HepG2 (cell line): ENCODE measurements around the gene RHOD. TPM values are rescaled to one million over a fixed set of nuclear protein-coding genes. Genes with fewer than 3 reads are reported as not detected.
A peak's percentile ranks its signal among the peaks of the same experiment; 100 is the strongest.

Experiments used
- ATF7-NPFF ChIP-seq: sonication (generic); formaldehyde crosslinking; IDR thresholded peaks from 2 replicates; pipeline ENCODE4 v1.8.1; 2023; ENCODE audit warnings: mild to moderate bottlenecking, low read depth, missing genetic modification reagents, moderate library complexity
- FOXP1 ChIP-seq, 2 experiments: fragments of 450-650 bp in 1 of 2; IDR thresholded peaks; 2 replicates each; pipeline ENCODE4 v1.6.1; 2017 to 2018; ENCODE audit warnings: antibody characterized with exemption in 1 of 2
- HCFC1 ChIP-seq: fragments of 150-350 bp; IDR thresholded peaks from 2 replicates; pipeline ENCODE4 v1.6.1; 2014; ENCODE audit warnings: low read depth, low read length
- HOXA5 ChIP-seq: sonication (generic); formaldehyde crosslinking; IDR thresholded peaks from 2 replicates; pipeline ENCODE4 v1.4.0; 2020; ENCODE audit warnings: missing genetic modification reagents
- JUN ChIP-seq: sonication (generic); formaldehyde crosslinking; IDR thresholded peaks from 2 replicates; pipeline ENCODE4 v1.4.0; 2020; ENCODE audit warnings: mild to moderate bottlenecking, missing genetic modification reagents
- RARA ChIP-seq: IDR thresholded peaks from 2 replicates; pipeline ENCODE4 v1.6.1; 2016; ENCODE audit warnings: missing genetic modification reagents, missing compliant biosample characterization
- RBAK ChIP-seq: sonication (generic); formaldehyde crosslinking; IDR thresholded peaks from 2 replicates; pipeline ENCODE4 v1.5.1; 2020; ENCODE audit warnings: mild to moderate bottlenecking, missing genetic modification reagents
- ZFX ChIP-seq: sonication (generic); formaldehyde crosslinking; IDR thresholded peaks from 2 replicates; pipeline ENCODE4 v1.4.0; 2020; ENCODE audit warnings: mild to moderate bottlenecking, low read depth, missing genetic modification reagents, moderate library complexity
- ZNF136 ChIP-seq: sonication (generic); formaldehyde crosslinking; IDR thresholded peaks from 2 replicates; pipeline ENCODE4 v1.8.1; 2022; ENCODE audit warnings: low read depth, mild to moderate bottlenecking, moderate library complexity, missing genetic modification reagents
- ZNF292 ChIP-seq: sonication (generic); formaldehyde crosslinking; IDR thresholded peaks from 2 replicates; pipeline ENCODE4 v1.8.1; 2022; ENCODE audit warnings: mild to moderate bottlenecking, low read depth, missing genetic modification reagents, borderline replicate concordance
- ZNF878 ChIP-seq: sonication (generic); formaldehyde crosslinking; IDR thresholded peaks from 2 replicates; pipeline ENCODE4 v1.8.1; 2023; ENCODE audit warnings: mild to moderate bottlenecking, missing genetic modification reagents, moderate library complexity
- polyA plus RNA-seq, 8 experiments: library from polyadenylated mRNA; depleted of rRNA in 3 of 8; stranded (reverse) in 7 of 8; unstranded in 1 of 8; fragments of >200 nt; fragmentation: Illumina TruSeq in 4 of 8; extraction: Trizol in 4 of 8; gene quantifications; 2 replicates each; pipeline versions ENCODE4 v1.2.1 to v1.2.3, GENCODE V29; 2011 to 2016; ENCODE audit warnings: low read depth in 4 of 8, missing spikeins in 1 of 8, mixed read lengths in 1 of 8; ENCODE audit not compliant: insufficient read depth in 1 of 8
- total RNA-seq, 5 experiments: library from RNA; depleted of rRNA; stranded (reverse); fragments of >200 nt; fragmentation: Illumina TruSeq; extraction: Trizol; gene quantifications; 2 replicates each; pipeline ENCODE4 v1.2.3, GENCODE V29; 2016; ENCODE audit warnings: low read depth in 1 of 5
- TF ChIP-seq, protein P1 (sequence below): sonication (generic); formaldehyde crosslinking; IDR thresholded peaks from 2 replicates; pipeline ENCODE4 v1.8.0; 2022; ENCODE audit warnings: mild to moderate bottlenecking, missing genetic modification reagents, moderate library complexity
- TF ChIP-seq, protein P2 (sequence below), 2 experiments: fragments of 450-650 bp in 1 of 2; sonication (generic) in 1 of 2; formaldehyde crosslinking; IDR thresholded peaks; 2 replicates each; pipeline versions ENCODE4 v1.5.0 to v1.8.0; 2020 to 2022; ENCODE audit warnings: mild to moderate bottlenecking in 1 of 2, missing genetic modification reagents in 1 of 2
- TF ChIP-seq, protein P3 (sequence below): sonication (generic); formaldehyde crosslinking; IDR thresholded peaks from 2 replicates; pipeline ENCODE4 v1.4.0; 2020; ENCODE audit warnings: mild to moderate bottlenecking, missing genetic modification reagents
- TF ChIP-seq, protein P4 (sequence below): sonication (generic); formaldehyde crosslinking; IDR thresholded peaks from 2 replicates; pipeline ENCODE4 v1.4.0; 2020; ENCODE audit warnings: missing genetic modification reagents
- TF ChIP-seq, protein P5 (sequence below): sonication (generic); formaldehyde crosslinking; IDR thresholded peaks from 2 replicates; pipeline ENCODE4 v1.8.1; 2023; ENCODE audit warnings: mild to moderate bottlenecking, moderate library complexity, missing genetic modification reagents

Gene RHOD
- total and polyA plus RNA-seq, 2 of the 13 experiments (the other 11 are each of a cell fraction or from before 2014, with no cell fraction given) = 0.27 to 0.98 TPM

DNA sequence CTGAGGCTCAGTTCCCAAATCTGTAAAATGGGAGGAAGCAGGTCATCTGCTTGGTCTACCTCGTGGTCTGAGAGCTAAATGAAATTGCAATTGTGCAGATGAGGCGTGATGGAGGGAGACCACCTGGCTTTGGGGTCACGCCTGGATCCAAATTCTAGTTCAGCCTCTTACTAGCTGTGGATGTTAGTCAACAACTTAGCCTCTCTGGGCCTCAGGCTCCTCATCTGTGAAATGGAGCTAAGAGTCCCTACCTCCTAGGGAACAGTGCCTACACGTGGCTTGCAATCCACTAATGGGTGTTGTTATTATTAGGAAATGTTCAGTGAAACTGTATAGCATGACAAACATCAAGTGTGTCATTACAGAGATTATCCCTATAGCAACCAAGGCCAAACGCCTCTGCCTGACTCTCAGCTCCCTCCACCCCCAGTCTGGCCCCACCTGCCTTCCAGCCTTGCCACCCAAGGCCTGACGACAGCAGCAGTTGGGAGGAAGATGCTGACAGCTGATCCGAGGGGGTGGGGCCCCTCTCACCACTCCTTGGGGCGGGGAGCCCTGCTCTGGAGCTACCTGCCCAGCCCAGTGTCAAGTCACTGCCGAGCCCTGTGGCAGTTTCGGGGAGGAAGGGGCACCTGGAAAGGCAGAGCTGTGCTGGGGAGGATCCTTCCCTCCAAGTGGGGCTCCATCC lies 1.7 kb upstream of the RHOD start (continued):
- 0 out of 2 replicates have a peak, but pooled peaks have one; percentile 24 for TF ChIP-seq JUN (CRISPR knock-in tag)
- TF ChIP-seq RARA (CRISPR knock-in tag) = peak; percentile 56; the same call in 1 of the 2 replicates
- TF ChIP-seq ZFX (CRISPR knock-in tag) = no peak
- TF ChIP-seq HOXA5 (CRISPR knock-in tag) = peak; percentile 48; the same call in 1 of the 2 replicates
- no peak for TF ChIP-seq ATF7-NPFF
- no peak for TF ChIP-seq ZNF136 (CRISPR knock-in tag)
- TF ChIP-seq HCFC1 = no peak
- no peak for TF ChIP-seq RBAK (CRISPR knock-in tag)
- TF ChIP-seq, protein P1, sequence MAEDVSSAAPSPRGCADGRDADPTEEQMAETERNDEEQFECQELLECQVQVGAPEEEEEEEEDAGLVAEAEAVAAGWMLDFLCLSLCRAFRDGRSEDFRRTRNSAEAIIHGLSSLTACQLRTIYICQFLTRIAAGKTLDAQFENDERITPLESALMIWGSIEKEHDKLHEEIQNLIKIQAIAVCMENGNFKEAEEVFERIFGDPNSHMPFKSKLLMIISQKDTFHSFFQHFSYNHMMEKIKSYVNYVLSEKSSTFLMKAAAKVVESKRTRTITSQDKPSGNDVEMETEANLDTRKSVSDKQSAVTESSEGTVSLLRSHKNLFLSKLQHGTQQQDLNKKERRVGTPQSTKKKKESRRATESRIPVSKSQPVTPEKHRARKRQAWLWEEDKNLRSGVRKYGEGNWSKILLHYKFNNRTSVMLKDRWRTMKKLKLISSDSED (CRISPR knock-in tag) = no peak
- peak; percentile 69; the same call in 1 of the 2 replicates for TF ChIP-seq FOXP1 (IDR thresholded peaks at IDR 0.05)
- peak; percentile 76; the same call in 1 of the 2 replicates for TF ChIP-seq FOXP1 (CRISPR knock-in tag; IDR thresholded peaks at IDR 0.05)
- TF ChIP-seq, protein P2, sequence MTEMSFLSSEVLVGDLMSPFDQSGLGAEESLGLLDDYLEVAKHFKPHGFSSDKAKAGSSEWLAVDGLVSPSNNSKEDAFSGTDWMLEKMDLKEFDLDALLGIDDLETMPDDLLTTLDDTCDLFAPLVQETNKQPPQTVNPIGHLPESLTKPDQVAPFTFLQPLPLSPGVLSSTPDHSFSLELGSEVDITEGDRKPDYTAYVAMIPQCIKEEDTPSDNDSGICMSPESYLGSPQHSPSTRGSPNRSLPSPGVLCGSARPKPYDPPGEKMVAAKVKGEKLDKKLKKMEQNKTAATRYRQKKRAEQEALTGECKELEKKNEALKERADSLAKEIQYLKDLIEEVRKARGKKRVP (CRISPR knock-in tag; IDR thresholded peaks at IDR 0.05) = peak in 1 of 2 experiments; percentile 78; a peak in 2 of 4 replicates
- TF ChIP-seq, protein P3, sequence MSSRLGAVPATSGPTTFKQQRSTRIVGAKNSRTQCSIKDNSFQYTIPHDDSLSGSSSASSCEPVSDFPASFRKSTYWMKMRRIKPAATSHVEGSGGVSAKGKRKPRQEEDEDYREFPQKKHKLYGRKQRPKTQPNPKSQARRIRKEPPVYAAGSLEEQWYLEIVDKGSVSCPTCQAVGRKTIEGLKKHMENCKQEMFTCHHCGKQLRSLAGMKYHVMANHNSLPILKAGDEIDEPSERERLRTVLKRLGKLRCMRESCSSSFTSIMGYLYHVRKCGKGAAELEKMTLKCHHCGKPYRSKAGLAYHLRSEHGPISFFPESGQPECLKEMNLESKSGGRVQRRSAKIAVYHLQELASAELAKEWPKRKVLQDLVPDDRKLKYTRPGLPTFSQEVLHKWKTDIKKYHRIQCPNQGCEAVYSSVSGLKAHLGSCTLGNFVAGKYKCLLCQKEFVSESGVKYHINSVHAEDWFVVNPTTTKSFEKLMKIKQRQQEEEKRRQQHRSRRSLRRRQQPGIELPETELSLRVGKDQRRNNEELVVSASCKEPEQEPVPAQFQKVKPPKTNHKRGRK (CRISPR knock-in tag) = no peak
- TF ChIP-seq, protein P4, sequence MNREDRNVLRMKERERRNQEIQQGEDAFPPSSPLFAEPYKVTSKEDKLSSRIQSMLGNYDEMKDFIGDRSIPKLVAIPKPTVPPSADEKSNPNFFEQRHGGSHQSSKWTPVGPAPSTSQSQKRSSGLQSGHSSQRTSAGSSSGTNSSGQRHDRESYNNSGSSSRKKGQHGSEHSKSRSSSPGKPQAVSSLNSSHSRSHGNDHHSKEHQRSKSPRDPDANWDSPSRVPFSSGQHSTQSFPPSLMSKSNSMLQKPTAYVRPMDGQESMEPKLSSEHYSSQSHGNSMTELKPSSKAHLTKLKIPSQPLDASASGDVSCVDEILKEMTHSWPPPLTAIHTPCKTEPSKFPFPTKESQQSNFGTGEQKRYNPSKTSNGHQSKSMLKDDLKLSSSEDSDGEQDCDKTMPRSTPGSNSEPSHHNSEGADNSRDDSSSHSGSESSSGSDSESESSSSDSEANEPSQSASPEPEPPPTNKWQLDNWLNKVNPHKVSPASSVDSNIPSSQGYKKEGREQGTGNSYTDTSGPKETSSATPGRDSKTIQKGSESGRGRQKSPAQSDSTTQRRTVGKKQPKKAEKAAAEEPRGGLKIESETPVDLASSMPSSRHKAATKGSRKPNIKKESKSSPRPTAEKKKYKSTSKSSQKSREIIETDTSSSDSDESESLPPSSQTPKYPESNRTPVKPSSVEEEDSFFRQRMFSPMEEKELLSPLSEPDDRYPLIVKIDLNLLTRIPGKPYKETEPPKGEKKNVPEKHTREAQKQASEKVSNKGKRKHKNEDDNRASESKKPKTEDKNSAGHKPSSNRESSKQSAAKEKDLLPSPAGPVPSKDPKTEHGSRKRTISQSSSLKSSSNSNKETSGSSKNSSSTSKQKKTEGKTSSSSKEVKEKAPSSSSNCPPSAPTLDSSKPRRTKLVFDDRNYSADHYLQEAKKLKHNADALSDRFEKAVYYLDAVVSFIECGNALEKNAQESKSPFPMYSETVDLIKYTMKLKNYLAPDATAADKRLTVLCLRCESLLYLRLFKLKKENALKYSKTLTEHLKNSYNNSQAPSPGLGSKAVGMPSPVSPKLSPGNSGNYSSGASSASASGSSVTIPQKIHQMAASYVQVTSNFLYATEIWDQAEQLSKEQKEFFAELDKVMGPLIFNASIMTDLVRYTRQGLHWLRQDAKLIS (CRISPR knock-in tag) = no peak
- no peak for TF ChIP-seq ZNF292 (CRISPR knock-in tag)
- no peak for TF ChIP-seq ZNF878 (CRISPR knock-in tag)
- TF ChIP-seq, protein P5, sequence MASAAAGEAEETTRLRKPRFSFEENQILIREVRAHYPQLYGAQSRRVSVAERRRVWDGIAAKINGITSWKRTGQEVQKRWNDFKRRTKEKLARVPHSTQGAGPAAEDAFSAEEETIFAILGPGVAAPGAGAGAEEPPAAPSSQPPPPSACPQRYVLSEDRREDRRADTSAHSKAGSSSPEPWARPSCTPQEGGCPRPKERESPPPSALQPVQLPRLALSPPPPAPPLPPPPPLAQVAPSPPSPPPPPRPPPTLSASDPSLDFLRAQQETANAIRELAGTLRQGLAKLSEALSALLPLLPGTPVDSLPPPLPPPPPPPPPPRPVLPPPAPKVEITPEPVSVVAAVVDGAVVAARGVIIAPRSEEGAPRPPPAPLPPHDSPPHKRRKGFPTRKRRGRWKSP (CRISPR knock-in tag) = no peak
